ENCODE data around the gene ADGRF3.
"Not testable (repeated sequence)": the region's sequence is repeated elsewhere in the genome, so short reads cannot be mapped to it uniquely, and the experiment has no call there.

Gene ADGRF3

GRCh38 chr2:26276484-26277227, 69.9 kb downstream of the ADGRF3 start:
- no peak for DNase-seq

- DNase-seq, result no peak
Measured at GRCh38 chr2:26274058-26274613, 72.5 kb downstream of the ADGRF3 start.

DNA sequence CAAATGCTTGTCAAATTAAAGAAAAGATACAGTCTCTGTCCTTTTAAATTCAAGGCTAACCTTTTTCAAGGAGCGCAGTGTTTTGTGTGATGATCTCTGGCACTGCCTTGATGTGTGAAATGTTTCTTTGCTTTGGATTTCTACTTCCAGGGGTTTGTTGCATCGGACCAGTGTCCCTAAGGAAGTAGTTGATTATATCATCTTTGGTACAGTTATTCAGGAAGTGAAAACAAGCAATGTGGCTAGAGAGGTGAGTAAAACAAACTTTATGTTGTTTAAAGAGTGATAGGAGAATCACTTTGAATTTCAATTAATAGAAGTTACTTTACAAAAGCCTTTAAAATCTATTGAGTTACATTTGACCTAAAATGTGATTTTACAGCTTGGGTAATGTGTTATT, 73.1 kb downstream of the ADGRF3 start:
- DNase-seq, result no peak

- no peak for DNase-seq
Measured at GRCh38 chr2:26270373-26270772, 76.2 kb downstream of the ADGRF3 start.

DNA sequence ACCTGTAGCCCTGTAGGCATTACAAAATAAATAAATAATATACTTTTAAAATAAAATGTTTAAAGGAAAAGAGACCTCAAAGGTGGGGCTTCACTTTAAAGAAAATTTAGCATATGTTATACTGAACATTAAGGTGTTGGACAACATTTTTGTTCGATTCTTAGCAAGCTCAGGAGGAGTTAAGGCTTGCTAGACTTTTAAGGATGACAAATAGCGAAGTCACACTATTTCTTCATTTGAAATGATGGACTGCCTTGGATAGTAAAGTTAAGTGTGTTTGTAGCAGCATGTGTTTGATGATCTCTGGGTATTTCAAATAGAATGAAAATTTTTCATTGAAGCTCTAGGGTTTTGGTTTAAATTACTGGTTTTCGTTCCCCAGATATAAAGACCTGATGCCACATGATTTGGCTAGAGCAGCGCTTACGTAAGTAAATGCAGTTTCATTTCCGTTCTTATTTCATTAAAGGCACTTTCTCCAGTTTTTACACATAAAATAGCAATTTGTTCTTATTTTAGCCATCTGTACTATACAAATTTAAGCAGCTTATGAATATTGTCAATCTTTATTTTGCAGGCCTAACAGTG, 76.9 kb downstream of the ADGRF3 start:
- DNase-seq, result no peak

GRCh38 chr2:26268670-26269385, 77.8 kb downstream of the ADGRF3 start:
- DNase-seq, result not testable (repeated sequence)

- no peak for DNase-seq
Measured at GRCh38 chr2:26268213-26268612, 78.4 kb downstream of the ADGRF3 start.

DNA sequence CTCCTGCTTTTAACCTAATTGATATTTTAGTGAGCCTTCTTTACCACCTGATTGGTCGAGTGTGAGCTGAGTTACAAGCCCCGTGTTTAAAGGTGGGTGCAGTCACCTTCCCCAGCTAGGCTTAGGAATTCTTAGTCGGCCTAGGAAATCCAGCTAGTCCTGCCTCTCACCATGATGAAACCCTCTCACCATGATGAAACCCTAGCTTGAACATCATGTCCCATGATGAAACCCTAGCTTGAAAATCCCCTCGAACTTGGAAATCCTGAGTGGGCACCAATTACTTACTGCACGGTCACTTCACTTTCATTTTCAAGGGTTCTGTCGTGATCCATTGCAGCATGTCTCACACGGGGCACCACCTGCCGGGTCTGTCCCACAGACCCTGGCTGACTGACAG, 87.8 kb downstream of the ADGRF3 start:
- DNase-seq, result not testable (repeated sequence)

All from activated T-cell treated with anti-CD3 and anti-CD28 coated beads for 4 hours (primary cell).